Esophagus squamous epithelium (tissue), 4 donors: ENCODE results near the gene MYL10.

ENCODE experiments used
- POLR2A ChIP-seq, 4 donors: fragments of 450-650 bp; IDR thresholded peaks; one replicate each; pipeline ENCODE4 v1.6.1; 2017; ENCODE audit warnings: antibody characterized with exemption in 4 of 4, mild to moderate bottlenecking in 4 of 4, moderate library complexity in 3 of 4
- TF ChIP-seq, protein P1 (sequence below), 6 experiments: fragments of 450-650 bp in 4 of 6; fragments of 200-600 bp in 2 of 6; sonication (generic) in 2 of 6; IDR thresholded peaks; one replicate each; pipeline ENCODE4 v1.5.1; 2016 to 2019; ENCODE audit warnings: antibody characterized with exemption in 6 of 6, mild to moderate bottlenecking in 4 of 6, moderate library complexity in 4 of 6

DNA sequence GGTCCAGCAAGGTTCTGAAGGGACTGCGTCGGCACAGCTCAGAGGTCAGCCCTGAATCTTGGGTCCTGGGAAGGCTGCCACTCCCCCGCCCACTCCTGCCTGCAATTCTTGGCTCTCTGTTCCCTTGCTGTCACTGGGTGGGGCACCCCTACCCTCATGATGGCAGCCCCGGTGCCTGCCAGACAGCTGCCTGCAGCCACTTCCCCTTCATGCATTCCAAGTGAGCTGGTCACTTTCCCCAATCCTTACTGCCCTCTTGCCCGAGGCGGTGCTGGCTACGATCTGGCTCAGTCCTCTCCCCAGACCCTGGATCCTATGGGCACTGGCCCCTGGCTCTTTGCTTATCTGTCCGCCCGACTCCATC is 14.2 kb downstream of the MYL10 start:
- TF ChIP-seq, protein P1, sequence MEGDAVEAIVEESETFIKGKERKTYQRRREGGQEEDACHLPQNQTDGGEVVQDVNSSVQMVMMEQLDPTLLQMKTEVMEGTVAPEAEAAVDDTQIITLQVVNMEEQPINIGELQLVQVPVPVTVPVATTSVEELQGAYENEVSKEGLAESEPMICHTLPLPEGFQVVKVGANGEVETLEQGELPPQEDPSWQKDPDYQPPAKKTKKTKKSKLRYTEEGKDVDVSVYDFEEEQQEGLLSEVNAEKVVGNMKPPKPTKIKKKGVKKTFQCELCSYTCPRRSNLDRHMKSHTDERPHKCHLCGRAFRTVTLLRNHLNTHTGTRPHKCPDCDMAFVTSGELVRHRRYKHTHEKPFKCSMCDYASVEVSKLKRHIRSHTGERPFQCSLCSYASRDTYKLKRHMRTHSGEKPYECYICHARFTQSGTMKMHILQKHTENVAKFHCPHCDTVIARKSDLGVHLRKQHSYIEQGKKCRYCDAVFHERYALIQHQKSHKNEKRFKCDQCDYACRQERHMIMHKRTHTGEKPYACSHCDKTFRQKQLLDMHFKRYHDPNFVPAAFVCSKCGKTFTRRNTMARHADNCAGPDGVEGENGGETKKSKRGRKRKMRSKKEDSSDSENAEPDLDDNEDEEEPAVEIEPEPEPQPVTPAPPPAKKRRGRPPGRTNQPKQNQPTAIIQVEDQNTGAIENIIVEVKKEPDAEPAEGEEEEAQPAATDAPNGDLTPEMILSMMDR (IDR thresholded peaks at IDR 0.05) = no peak
- no peak for TF ChIP-seq POLR2A (IDR thresholded peaks at IDR 0.05)
